B cell (primary cell): ENCODE data around the gene CDC42BPB. TPM values are rescaled to one million over a fixed set of nuclear protein-coding genes. Genes with fewer than 3 reads are reported as not detected.

Source experiments
- ATAC-seq: fragments of 200-7000 bp; cut with Tn5 transposase; one replicate; pipeline ENCODE4 v1.10.0; 2021; ENCODE audit warnings: low read depth, mild to moderate bottlenecking, moderate number of reproducible peaks, moderate library complexity
- CTCF ChIA-PET: fragments of 350-600 bp; sonication (Branson Sonifier 250); formaldehyde crosslinking; loops from one replicate; lab custom pipeline; 2021; ENCODE audit warnings: antibody characterized with exemption, inconsistent platforms; lab: Charles Lee
- POLR2A ChIA-PET: fragments of 350-600 bp; sonication (Branson Sonifier 250); formaldehyde crosslinking; loops from one replicate; lab custom pipeline; 2021; ENCODE audit warnings: antibody characterized with exemption; lab: Charles Lee
- DNase-seq: peaks from one replicate; pipeline ENCODE4 v3.0.0; 2013
- H2AFZ ChIP-seq: 2 replicates; pipeline ENCODE4 v1.6.1; 2012; ENCODE audit warnings: mild to moderate bottlenecking, low read depth, low read length; ENCODE audit not compliant: insufficient read depth, poor library complexity, severe bottlenecking
- H3K27ac ChIP-seq, 2 donors: 1 replicate in 1 of 2; 2 replicates in 1 of 2; pipeline ENCODE4 v1.5.1; 2012 to 2013; ENCODE audit warnings: low read length in 2 of 2, mild to moderate bottlenecking in 2 of 2, moderate library complexity in 1 of 2
- H3K27me3 ChIP-seq, 4 experiments: fragments of 200-600 bp in 1 of 4; sonication (generic) in 1 of 4; replicated peaks in 1 of 4; 1 replicate in 2 of 4; 2 replicates in 2 of 4; pipeline versions ENCODE4 v1.6.1 to v1.7.0; 2013 to 2016; ENCODE audit warnings: low read length in 3 of 4, mild to moderate bottlenecking in 2 of 4, mixed read lengths in 1 of 4, moderate library complexity in 1 of 4; ENCODE audit not compliant: insufficient read depth in 4 of 4, control insufficient read depth in 3 of 4; ENCODE audit errors: control extremely low read depth in 1 of 4
- H3K36me3 ChIP-seq, 2 experiments: replicated peaks in 1 of 2; 1 replicate in 1 of 2; 2 replicates in 1 of 2; pipeline versions ENCODE4 v1.6.1 to v1.7.1; 2013; ENCODE audit warnings: low read length in 1 of 2; ENCODE audit not compliant: insufficient read depth in 2 of 2, control insufficient read depth in 1 of 2; ENCODE audit errors: control extremely low read depth in 1 of 2, extremely low read depth in 1 of 2
- H3K4me1 ChIP-seq, 2 donors: fragments of 200-600 bp in 1 of 2; sonication (generic) in 1 of 2; 1 replicate in 1 of 2; 2 replicates in 1 of 2; pipeline versions ENCODE4 v1.5.1 to v1.6.1; 2013 to 2017; ENCODE audit warnings: low read length in 2 of 2; ENCODE audit not compliant: control insufficient read depth in 2 of 2, insufficient read depth in 2 of 2
- H3K4me2 ChIP-seq: replicated peaks from 2 replicates; pipeline ENCODE3; 2012; ENCODE audit warnings: mild to moderate bottlenecking, low read depth, low read length; ENCODE audit not compliant: poor library complexity, severe bottlenecking
- H3K4me3 ChIP-seq, 5 experiments: fragments of 200-600 bp in 1 of 5; sonication (generic) in 1 of 5; 1 replicate in 3 of 5; 2 replicates in 2 of 5; pipeline versions ENCODE4 v1.5.1 to v1.7.0; 2011 to 2016; ENCODE audit warnings: low read length in 4 of 5, mild to moderate bottlenecking in 4 of 5, low read depth in 2 of 5, control low read depth in 1 of 5, moderate library complexity in 1 of 5; ENCODE audit not compliant: insufficient read depth in 1 of 5; ENCODE audit errors: control extremely low read depth in 1 of 5, extremely low read depth in 1 of 5
- H3K79me2 ChIP-seq: fragments of 200-600 bp; sonication (generic); one replicate; pipeline ENCODE4 v1.6.0; 2016; ENCODE audit warnings: low read length; ENCODE audit not compliant: control insufficient read depth, insufficient read depth
- H3K9ac ChIP-seq: fragments of 200-600 bp; sonication (generic); 2 replicates; pipeline ENCODE4 v1.6.1; 2017; ENCODE audit warnings: mild to moderate bottlenecking, low read length, moderate library complexity
- H3K9me3 ChIP-seq, 3 donors: one replicate each; pipeline versions ENCODE4 v1.6.1 to v1.7.1; 2013; ENCODE audit warnings: low read length in 2 of 3; ENCODE audit not compliant: control insufficient read depth in 2 of 3, insufficient read depth in 1 of 3; ENCODE audit errors: control extremely low read depth in 1 of 3
- H4K20me1 ChIP-seq: 2 replicates; pipeline ENCODE4 v1.6.0; 2012; ENCODE audit warnings: mild to moderate bottlenecking, low read length; ENCODE audit not compliant: insufficient read depth, control insufficient read depth, poor library complexity, severe bottlenecking
- H3K27ac Mint-ChIP-seq: one replicate; pipeline ENCODE4 v1.8.0; 2021; ENCODE audit warnings: mixed read lengths
- H3K27me3 Mint-ChIP-seq: one replicate; pipeline ENCODE4 v1.8.0; 2021; ENCODE audit warnings: mixed read lengths
- H3K4me1 Mint-ChIP-seq: one replicate; pipeline ENCODE4 v1.8.0; 2021; ENCODE audit warnings: mixed read lengths
- H3K4me3 Mint-ChIP-seq: one replicate; pipeline ENCODE4 v1.8.0; 2021; ENCODE audit warnings: mixed read lengths
- H3K9me3 Mint-ChIP-seq: one replicate; pipeline ENCODE4 v1.8.0; 2022; ENCODE audit warnings: mixed read lengths; ENCODE audit not compliant: insufficient read depth
- EZH2 ChIP-seq: IDR thresholded peaks from 2 replicates; pipeline ENCODE4 v1.6.1; 2012; ENCODE audit warnings: borderline replicate concordance, low read depth, mild to moderate bottlenecking, moderate library complexity, low read length; ENCODE audit not compliant: insufficient read depth, poor library complexity, severe bottlenecking
- WGBS: methylation state at CpG from one replicate; pipeline ENCODE4 v1.1.5; 2013; ENCODE audit warnings: missing lambda C conversion rate; ENCODE audit not compliant: insufficient coverage; 5-methylcytosine and 5-hydroxymethylcytosine counted together
- intact Hi-C: fragments of 100-400 bp; cut with micrococcal nuclease; formaldehyde crosslinking; loops from one replicate; pipeline ENCODE4 v1.10.0; 2022
- polyA plus RNA-seq: library from polyadenylated mRNA; depleted of rRNA; stranded (reverse); fragments of >200 nt; gene quantifications from 2 replicates; pipeline ENCODE4 v1.2.3, GENCODE V29; 2012
- total RNA-seq, 2 donors: library from RNA; stranded (reverse); fragments of 120-200 nt in 1 of 2; gene quantifications; 1 replicate in 1 of 2; 2 replicates in 1 of 2; pipeline versions ENCODE4 v1.2.3 to v1.2.4, GENCODE V29; 2013 to 2022
- TF ChIP-seq, protein P1 (sequence below): fragments of 200-600 bp; IDR thresholded peaks from one replicate; pipeline ENCODE4 v1.8.0; 2022; ENCODE audit warnings: antibody characterized with exemption, mild to moderate bottlenecking

CDC42BPB gene
- total and polyA plus RNA-seq, 2 donors (not counting 1 experiment from before 2014, with no cell fraction given): 23.9 to 52.5 TPM

DNA sequence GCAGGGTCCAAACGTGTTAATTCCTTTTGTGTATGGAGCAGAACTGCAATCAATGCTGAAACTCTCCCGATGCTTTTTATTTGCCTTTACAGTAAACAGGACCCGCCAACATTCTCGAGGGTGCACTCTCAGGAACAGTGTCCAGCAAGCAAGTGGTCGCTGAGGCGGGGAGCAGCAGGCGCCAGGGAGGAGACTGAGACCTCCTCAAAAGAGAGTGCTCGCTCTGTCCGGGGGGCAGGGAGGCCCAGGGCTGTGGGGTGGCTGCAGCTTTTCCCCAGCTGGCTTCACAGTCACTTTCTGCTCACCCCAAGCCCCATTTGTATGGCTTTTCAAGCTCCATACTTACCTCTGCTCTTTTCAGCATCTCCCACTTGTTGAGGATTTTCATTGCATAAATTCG, 49.2 kb downstream of the CDC42BPB start:
- POLR2A ChIA-PET: no interaction called here
- intact Hi-C loops: no loop called here
- H3K9ac ChIP-seq: no peak overlapping the region
- peaks cover under 1% of the 10 kb centered on the region for H3K79me2 ChIP-seq
- Mint-ChIP-seq H3K9me3 (no peaks in the 10 kb centered on the region), H3K27me3 (no peaks in the 10 kb centered on the region), H3K4me1 (no peaks in the 10 kb centered on the region), H3K27ac (no peak overlapping the region), H3K4me3 (no peak overlapping the region)
- no peak overlapping the region for H2AFZ ChIP-seq
- 91% methylated on average over 10 of the region's 10 CpGs for WGBS
- DNase-seq (no peak), ATAC-seq (no peak)
- H3K4me2 ChIP-seq: no peak overlapping the region
- H3K9me3 ChIP-seq: no peaks in the 10 kb centered on the region
- peaks cover 0 to 15% of the 10 kb centered on the region in 2 experiments for H3K36me3 ChIP-seq
- CTCF ChIA-PET: no interaction called here
- no peak overlapping the region for H3K4me3 ChIP-seq
- H3K27ac ChIP-seq: no peak overlapping the region
- no peaks in the 10 kb centered on the region for H3K27me3 ChIP-seq
- TF ChIP-seq EZH2: no peak
- TF ChIP-seq, protein P1, sequence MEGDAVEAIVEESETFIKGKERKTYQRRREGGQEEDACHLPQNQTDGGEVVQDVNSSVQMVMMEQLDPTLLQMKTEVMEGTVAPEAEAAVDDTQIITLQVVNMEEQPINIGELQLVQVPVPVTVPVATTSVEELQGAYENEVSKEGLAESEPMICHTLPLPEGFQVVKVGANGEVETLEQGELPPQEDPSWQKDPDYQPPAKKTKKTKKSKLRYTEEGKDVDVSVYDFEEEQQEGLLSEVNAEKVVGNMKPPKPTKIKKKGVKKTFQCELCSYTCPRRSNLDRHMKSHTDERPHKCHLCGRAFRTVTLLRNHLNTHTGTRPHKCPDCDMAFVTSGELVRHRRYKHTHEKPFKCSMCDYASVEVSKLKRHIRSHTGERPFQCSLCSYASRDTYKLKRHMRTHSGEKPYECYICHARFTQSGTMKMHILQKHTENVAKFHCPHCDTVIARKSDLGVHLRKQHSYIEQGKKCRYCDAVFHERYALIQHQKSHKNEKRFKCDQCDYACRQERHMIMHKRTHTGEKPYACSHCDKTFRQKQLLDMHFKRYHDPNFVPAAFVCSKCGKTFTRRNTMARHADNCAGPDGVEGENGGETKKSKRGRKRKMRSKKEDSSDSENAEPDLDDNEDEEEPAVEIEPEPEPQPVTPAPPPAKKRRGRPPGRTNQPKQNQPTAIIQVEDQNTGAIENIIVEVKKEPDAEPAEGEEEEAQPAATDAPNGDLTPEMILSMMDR: no peak
- no peaks in the 10 kb centered on the region for H3K4me1 ChIP-seq
- no peaks in the 10 kb centered on the region for H4K20me1 ChIP-seq

DNA sequence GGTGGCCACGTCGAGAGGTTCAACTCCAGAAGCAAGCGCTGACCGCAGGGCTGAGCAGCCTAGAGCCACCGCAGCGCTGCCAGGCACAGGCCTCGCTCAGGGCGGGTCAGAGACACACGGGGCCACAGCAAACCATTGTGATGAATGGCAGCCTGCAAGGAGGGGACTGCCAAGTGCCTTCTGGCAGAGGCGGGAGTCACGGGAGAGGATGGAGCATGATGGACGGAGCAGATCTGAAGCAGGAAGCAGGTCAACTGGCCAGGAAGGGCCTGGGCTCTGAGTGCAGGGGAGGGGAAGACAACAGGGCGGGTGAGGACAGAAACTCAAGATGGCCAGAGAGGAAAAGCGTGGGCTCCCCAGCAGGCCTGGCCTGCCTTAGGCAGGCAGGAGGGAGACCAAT, 49.8 kb downstream of the CDC42BPB start:
- Histone ChIP-seq H3K36me3 (peaks cover 0 to 15% of the 10 kb centered on the region in 2 experiments), H3K4me1 (peaks cover 0 to 4% of the 10 kb centered on the region in 2 donors), H3K9me3 (no peaks in the 10 kb centered on the region), H3K27ac (no peak overlapping the region), H3K27me3 (no peaks in the 10 kb centered on the region), H2AFZ (no peak overlapping the region), H3K79me2 (no peaks in the 10 kb centered on the region), H3K4me2 (no peak overlapping the region), H4K20me1 (no peaks in the 10 kb centered on the region), H3K9ac (no peak overlapping the region), H3K4me3 (no peak overlapping the region)
- DNase-seq (no peak), ATAC-seq (no peak)
- H3K27me3 Mint-ChIP-seq: no peaks in the 10 kb centered on the region
- H3K9me3 Mint-ChIP-seq: no peaks in the 10 kb centered on the region
- no peak overlapping the region for H3K4me3 Mint-ChIP-seq
- WGBS: 96% methylated on average over 14 of the region's 14 CpGs
- intact Hi-C loops: no loop called here
- H3K27ac Mint-ChIP-seq: no peak overlapping the region
- CTCF ChIA-PET: no interaction called here
- TF ChIP-seq, protein P1: no peak
- TF ChIP-seq EZH2: no peak
- POLR2A ChIA-PET: no interaction called here
- H3K4me1 Mint-ChIP-seq: peaks cover 2% of the 10 kb centered on the region
